Coronary artery (tissue), 2 donors: ENCODE results near the gene MACROD2.

ENCODE experiments used
- DNase-seq: peaks from one replicate; pipeline ENCODE4 v3.0.0-alpha.2; 2017; ENCODE audit warnings: low spot score
- H3K27ac ChIP-seq, 2 donors: fragments of 200-600 bp; sonication (generic); one replicate each; pipeline ENCODE4 v1.5.1; 2016 to 2019
- H3K4me3 ChIP-seq: fragments of 200-600 bp; sonication (generic); 2 replicates; pipeline ENCODE4 v1.5.1; 2016; ENCODE audit warnings: mild to moderate bottlenecking, moderate library complexity
- CTCF ChIP-seq: fragments of 200-600 bp; sonication (generic); IDR thresholded peaks from one replicate; pipeline ENCODE4 v1.5.1; 2019; ENCODE audit warnings: antibody characterized with exemption

MACROD2 gene

GRCh38 chr20:14711652-14712051 is 716.3 kb downstream of the MACROD2 start:
- H3K4me3 ChIP-seq = no peak overlapping the region
- no peak for DNase-seq
- no peak for TF ChIP-seq CTCF
- no peak overlapping the region for H3K27ac ChIP-seq

- Histone ChIP-seq H3K27ac (no peak overlapping the region), H3K4me3 (peak overlapping the region; percentile 26)
- no peak for DNase-seq
- TF ChIP-seq CTCF = no peak
These were observed 717.0 kb downstream of the MACROD2 start for GRCh38 chr20:14712302-14712739.

- no peak for DNase-seq
- TF ChIP-seq CTCF = no peak
- no peak overlapping the region for H3K27ac ChIP-seq
- H3K4me3 ChIP-seq = no peak overlapping the region
These were observed 720.1 kb downstream of the MACROD2 start for GRCh38 chr20:14715400-14715799.

DNA sequence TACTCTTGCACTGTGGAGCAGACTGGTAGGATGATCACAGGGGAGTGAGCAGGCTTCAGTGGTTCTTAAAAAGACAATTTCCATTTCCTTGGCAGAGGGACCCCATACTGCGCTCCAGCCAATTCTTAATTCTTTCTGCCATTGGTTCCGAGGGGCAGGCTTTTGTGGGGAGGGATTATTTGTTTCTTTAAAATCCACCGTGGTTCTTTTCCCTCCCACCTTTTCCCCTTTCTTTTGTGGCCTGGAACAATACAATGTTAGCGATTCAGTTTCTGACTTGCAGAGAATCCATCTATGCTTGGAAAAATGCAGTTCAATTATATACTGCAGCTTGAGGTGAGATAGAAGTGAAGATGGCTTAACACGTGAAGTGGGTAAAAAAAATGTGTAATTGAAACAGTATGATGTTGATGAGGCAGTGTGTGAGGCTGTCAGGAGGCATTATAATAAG is 721.1 kb downstream of the MACROD2 start:
- DNase-seq = no peak
- Histone ChIP-seq H3K27ac (no peak overlapping the region), H3K4me3 (no peak overlapping the region)
- no peak for TF ChIP-seq CTCF

GRCh38 chr20:14717134-14717999 is 722.1 kb downstream of the MACROD2 start:
- no peak for DNase-seq
- Histone ChIP-seq H3K4me3 (no peak overlapping the region), H3K27ac (no peak overlapping the region)
- TF ChIP-seq CTCF = no peak

DNA sequence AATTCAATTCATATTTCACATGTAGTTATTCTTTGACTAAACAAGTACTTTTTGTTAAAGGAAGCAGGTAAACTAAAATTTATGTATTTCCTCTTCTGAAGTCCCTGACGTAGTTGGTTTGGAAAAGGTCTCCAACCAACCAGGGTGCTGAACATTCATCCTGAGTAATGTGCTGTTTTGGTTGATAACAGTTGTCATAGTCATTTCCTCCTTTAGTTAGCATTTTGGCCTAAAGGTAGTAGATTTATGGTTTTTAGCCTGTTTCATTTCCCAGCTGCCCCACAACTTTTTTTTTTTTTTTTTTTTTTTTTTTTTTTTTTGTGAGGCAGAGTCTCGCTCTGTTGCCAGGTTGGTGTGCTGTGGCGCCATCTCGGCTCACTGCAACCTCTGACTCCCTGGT is 724.9 kb downstream of the MACROD2 start:
- TF ChIP-seq CTCF = no peak
- no peak for DNase-seq
- Histone ChIP-seq H3K4me3 (no peak overlapping the region), H3K27ac (no peak overlapping the region)

GRCh38 chr20:14721926-14722452 is 726.7 kb downstream of the MACROD2 start:
- Histone ChIP-seq H3K27ac (no peak overlapping the region), H3K4me3 (no peak overlapping the region)
- no peak for TF ChIP-seq CTCF
- no peak for DNase-seq
